ENCODE measurements around the gene GPATCH11.

The GPATCH11 gene

GRCh38 chr2:37110306-37111212, 26.2 kb downstream of the GPATCH11 start:
- DNase-seq: no peak

DNA sequence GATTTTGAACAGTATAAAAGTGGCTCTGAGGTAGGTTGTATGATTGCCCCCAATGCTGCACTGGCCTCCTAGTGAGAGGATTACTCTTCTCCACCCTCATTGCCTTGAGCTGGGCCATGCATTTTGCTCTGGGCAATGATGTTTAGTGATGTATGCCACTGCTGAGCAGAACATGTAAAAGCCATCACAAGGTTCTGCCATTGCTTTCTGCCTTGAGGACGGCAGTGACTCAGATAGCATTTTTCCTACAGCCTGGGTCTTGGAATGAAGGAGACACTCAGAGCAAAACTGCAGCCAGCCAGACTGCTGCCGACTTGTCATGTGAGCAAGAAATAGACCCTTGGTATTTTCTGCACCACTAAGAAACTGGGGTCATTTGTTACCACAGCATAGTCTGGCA, 27.6 kb downstream of the GPATCH11 start:
- no peak for DNase-seq

DNA sequence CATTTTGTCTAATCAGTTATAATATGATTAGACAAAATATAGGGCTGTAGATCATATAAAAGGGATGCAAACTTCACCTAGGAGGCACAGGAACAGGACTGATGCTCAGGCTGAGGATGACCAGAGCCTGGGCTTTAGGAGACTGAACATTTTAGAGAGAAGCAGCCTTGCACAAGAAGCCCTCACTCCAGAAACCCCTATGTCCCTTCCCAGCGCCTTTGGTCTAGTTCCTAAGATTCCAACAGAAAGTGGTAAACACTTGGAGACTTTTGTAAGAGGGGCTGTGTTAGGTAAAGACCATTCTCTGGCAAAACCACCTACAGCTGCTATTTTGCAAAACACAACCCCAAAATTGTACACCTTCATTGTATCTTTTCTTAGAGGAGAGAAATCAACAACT, 33.2 kb downstream of the GPATCH11 start:
- no peak for DNase-seq

DNA sequence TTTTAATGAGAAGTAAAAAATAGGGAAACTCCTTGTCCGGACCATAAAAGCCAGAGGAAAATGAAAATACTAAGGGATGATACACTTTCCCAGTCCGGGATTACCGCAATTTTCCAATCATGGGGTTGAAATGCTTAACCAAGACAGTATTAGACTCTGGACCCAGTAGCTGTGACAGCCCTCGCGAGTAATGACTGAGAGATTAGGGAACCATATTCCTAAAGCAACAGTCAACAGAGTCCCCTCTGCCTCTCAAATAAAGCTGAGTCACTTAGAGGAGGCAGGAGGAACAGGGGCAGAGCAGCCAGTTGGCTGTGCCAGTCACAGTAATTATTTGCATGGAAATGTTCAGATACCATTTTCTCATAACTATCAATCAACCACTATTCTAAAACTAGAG, 34.8 kb downstream of the GPATCH11 start:
- DNase-seq: no peak

DNA sequence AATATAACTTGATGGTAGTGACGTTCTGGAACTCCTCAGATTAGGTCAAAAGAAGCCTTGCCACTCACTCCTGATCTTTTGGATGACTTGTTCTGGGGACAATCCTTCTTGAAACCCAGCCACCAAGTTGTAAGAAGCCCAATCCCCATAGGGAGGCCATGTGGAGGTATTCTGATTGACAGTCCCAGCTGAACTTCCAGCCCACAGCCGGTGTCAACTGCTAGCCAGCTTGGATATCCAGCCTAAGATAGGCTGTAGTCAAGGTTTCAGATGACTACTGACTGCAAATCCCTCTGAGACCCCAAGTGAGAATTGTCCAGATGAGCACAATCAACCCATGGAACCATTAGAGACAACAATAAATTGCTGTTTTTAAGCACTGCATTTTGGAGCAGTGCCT, 41.1 kb downstream of the GPATCH11 start:
- no peak for DNase-seq

DNA sequence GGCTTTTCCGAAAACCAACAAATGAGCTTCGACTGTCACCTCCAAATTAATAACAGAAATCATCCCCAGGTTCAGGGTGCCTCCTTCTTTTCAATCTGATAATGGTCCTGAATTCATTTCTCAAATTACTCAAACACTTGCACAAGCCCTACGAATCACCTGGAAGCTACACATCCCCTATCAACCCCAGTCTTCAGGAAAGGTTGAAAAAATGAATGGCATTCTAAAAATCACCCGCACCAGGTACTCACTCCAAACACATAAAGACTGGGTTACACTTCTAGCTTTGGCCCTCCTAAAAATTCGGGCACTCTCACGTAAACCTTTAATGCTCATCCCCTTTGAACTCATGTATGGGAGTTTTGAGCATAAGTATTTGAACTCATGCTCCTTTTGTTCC, 48.6 kb downstream of the GPATCH11 start:
- no peak for DNase-seq

GRCh38 chr2:37142546-37142945, 58.2 kb downstream of the GPATCH11 start:
- DNase-seq: no peak

- no peak for DNase-seq
These were observed 59.7 kb downstream of the GPATCH11 start for GRCh38 chr2:37143974-37144373.

GRCh38 chr2:37146062-37146461, 61.7 kb downstream of the GPATCH11 start:
- no peak for DNase-seq

DNA sequence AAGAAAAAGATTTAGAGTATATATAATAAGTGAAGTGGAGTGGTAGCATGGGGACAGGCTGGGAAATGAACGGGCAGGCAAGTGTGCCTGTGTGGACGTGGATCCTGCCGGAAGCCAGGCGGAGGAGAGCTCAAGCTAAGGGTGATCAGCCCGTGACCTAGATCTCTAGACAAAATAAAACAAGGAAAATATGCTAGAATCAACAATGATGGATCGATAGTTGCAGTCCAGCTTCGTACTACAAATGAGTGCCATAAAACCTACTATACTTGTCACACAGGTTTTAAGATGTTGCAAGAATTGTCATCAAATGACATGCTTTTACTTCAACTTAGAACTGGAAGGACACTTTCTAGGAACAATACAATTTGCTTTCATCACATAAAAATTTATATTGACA, 64.0 kb downstream of the GPATCH11 start:
- DNase-seq: no peak
